Activated CD4-positive, CD25-positive, alpha-beta regulatory T cell treated with anti-CD3 and anti-CD28 coated beads, Interleukin-2, amount 50 U/mL, for 16 hours (primary cell): ENCODE data around the gene TNIP3.
"Not testable (repeated sequence)": the region's sequence is repeated elsewhere in the genome, so short reads cannot be mapped to it uniquely, and the experiment has no call there.

ENCODE experiments used
- DNase-seq: peaks from one replicate; pipeline ENCODE4 v3.0.0-alpha.2; 2020; ENCODE audit warnings: low read depth, low spot score

The TNIP3 gene, protein sequence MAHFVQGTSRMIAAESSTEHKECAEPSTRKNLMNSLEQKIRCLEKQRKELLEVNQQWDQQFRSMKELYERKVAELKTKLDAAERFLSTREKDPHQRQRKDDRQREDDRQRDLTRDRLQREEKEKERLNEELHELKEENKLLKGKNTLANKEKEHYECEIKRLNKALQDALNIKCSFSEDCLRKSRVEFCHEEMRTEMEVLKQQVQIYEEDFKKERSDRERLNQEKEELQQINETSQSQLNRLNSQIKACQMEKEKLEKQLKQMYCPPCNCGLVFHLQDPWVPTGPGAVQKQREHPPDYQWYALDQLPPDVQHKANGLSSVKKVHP

DNA sequence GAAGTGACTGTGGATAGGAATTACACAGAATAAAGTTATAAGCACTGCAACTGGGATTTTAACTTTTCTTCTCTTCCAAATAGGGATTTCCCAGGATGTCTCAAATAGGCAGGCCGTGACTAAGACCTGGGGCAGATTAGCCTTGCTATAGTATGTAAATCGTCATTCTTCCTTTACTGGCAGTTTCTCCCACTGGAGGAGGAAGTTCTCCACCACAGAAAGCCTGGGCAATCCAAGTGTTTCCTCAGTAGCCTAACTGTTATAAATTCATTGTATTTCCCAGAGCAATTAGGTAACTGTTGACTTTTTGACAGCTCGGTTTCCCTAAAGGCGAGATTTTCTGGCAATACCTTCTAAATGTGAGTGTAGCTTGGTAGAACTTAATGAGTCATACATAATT is at the start of gene TNIP3:
TSS of gene TNIP3 (minus strand) at position 31 of the 400 bp plus-strand sequence. CDS start 196 bp downstream, outside the sequence.
- DNase-seq: no peak

DNA sequence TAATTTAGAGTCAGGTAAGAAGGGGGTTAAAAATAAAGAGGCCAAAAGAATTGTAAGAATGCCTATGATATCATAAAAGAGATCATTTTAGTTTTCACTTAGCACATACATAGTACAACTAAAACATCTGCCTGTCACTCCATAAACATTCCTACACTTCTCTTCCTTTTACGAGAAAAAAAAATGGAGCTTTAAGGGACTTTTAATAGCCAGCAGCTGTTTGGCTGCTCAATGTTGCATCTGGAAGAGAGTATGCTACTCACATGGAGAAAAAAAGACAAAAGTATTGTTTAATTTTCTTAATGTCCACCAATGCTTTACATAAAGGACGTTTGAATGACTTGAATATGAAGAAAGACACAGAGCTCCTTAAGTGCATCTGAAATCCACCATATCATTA is 48.7 kb upstream of the TNIP3 start:
- DNase-seq: no peak

DNA sequence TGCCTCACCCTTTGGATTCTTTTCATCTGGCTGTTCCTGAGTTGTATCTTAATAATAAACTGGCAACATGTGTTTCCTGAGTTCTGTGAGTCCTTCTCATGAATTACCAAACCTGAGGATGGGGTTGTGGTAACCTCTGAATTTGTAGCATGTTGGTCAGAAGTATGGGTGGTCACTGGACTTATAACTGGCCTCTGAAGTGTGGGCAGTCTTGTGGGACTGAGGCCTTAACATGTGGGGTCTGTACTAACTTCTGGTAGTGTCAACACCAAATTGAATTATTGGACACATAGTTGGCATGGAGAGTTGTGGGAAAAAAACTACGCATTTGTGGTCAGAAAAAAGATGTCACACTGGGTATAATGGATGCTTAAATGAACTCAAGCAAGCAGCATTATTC is 45.0 kb upstream of the TNIP3 start:
- DNase-seq: no peak

DNA sequence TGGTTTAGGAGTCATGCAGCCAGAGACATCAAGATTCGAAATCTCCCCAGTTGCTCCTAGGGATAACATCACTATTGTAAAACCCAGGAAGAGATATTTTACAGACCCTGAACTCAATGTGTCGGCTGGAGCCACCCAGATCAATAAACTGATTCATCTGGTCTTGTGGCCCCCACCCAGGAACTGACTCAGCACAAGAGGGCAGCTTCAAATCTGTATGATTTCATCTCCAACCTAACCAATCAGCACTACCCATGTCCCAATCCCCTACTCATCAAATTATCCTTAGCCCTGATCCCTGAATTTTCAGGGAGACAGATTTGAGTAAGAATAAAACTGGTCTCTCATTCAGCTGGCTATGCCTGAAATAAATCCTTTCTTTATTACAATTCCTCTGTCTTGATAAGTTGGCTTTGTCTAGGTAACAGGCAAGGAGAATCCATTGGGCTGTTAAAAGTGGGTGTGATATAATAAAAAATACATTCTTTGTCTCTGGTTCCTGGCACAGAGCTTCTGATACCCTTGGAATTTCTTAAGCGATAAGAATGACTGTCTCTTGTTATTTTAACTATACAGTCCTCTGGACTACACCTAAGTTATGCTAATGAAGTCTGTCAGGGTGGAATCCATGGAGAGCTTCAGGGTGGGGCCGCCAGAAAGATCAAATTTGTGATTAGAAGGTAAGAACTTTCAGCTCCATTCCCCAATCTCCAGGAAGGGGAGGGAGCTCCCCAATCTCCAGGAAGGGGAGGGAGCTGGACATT is 44.3 kb upstream of the TNIP3 start:
- no peak for DNase-seq

DNA sequence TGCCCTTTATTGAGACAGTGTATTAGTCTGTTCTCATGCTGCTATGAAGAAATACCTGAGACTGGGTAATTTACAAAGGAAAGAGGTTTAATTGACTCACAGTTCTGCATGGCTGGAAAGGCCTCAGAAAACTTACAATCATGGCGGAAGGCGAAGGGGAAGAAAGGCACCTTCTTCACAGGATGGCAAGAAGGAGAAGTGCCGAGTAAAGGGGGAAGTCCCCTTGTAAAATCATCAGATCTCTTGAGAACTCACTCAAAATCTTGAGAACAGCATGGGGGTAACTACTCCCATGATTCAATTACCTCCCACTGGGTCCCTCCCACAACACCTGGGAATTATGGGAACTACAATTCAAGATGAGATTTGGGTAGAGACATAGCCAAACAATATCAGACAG is 41.7 kb upstream of the TNIP3 start:
- DNase-seq: not testable (repeated sequence)

DNA sequence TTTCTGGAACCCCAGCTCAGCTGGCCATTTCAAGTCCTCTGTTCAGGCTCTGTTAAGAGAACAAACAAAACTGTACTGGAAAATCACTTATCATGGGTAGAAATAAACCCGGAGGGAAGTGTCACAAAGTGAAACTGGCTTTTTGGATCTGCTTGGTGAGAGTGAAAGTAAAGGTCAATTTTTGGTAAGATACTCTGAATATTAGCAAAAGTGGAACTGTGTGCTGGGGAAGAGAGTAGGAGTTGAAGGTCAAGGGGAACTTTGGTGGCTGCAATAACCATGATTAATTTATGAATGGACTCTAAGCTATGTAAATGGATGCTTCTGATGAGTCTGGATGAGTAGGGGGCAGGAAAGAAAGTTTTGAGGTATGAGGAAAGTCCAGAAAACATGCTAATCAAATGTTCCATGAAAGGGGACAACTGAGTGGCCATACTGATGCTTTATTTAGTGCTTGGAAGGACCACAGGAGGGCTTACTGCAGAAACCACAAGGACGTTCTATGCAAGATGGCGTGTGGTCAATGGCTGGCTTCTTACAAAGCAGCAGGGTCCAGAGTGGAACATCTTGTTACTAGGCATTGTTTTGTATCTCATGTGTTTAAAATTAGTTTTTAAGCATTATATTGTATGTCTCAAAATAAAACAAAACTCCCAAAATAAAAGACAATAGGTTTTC is 36.8 kb upstream of the TNIP3 start:
- no peak for DNase-seq

DNA sequence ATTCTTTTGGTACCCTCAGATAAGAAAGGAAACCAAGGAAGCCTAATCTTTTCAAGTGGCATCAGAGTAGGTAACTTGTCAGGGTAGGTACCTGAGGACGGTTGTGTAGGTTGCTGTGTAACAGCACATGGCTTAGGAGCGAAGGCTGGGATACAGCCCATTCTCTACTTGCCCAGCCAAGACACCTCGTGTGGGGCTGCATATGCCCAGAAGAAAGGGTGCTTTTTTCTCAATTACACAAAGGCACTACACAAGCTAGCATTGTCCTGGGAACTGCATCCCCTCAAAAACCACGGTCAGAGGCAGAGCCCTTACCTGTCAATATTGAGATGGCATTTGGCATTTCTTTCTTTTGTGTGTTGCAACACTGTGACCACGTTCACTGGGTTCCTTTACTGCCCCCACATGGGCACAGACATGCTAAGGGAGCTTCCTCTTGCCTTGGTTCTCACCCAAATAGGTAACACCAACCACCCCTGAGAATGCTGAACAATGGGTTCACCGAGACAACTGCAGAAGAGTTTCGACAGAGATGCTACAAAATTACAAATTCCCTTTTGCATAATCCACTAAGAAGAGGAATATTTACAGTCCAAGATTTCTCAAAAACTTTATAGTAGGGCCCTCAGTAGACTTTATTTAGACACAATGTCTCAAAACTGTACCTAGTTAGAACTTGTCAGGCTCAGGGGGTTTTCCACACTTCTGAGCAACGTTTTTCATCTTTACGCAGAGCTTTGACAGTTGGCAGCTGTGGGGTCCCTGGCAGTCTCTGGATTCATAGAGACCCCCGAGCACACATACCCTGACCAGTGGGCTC is 35.8 kb upstream of the TNIP3 start:
- peak; percentile 6 for DNase-seq

DNA sequence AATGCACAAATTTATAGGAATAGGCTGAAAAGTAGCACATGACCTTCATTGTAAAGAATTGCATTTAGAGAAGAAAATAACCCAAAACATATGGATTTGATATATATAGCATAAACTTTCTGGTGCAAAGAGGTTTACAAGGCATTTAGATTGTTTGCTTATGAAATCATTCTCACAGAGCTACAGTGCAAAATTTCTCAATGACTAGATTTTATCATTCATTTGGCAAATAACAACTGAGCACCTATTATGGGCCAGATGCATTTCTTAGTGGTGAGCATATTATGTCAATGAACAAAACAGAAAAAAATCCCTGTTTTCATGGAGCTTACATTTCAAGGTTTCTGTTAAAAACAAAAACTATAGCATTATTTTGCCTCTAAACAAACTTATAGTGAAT is 34.1 kb upstream of the TNIP3 start:
- no peak for DNase-seq

DNA sequence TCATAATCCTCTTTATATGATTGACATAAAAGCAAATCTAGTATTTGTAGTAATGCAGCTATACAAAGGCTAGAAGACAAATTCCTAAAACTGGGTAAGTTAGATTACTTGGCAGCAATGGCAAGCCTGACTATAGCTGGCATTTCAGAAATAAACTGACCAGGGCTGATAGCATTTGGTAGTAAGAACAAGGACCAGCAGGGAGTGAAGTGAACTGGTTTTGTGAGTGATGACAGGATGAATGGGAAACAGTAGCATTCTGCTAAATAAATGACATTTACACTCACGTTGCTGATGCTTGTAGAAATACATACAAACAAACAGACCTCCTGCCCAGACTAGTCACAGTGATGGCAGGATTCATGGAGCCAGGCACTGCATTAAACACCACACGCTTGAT is 31.5 kb upstream of the TNIP3 start:
- DNase-seq: no peak

DNA sequence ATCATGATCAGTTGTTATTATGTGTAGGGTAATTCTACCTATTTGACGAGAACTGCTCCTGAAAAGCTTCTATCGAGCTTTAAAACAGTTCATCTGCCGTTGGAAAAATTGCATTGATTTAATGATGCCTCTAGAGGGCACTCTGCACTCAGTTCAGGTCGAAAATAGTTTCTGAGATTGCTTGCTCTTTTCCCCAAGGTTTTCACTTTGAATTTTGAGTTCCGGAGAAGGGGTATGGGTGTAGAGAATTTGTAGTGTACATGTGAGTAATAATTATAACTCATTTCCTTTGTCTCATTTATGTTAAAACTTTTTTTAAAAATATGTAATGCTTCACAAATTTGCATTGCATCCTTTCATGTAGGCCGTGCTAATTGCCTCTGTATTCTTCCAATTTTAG is 28.4 kb upstream of the TNIP3 start:
- no peak for DNase-seq

DNA sequence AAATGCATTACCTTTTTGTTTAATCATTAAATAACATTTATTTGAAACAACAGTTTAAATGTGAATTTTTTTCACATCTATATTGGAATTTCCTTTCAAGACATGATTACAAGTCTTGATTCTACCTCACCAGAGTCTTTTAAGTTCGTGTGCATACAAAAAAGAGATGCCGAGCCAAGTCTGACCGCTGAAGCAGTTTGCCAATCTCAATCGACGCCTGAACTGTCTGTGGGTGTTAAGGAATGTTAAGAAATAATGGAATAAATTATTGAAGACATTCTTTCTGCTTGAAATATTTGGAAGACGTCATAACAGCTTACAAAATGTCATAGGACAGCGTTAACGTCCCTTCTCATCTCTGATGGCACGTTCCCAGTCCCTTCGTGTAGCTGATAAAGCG is 27.9 kb upstream of the TNIP3 start:
- no peak for DNase-seq

DNA sequence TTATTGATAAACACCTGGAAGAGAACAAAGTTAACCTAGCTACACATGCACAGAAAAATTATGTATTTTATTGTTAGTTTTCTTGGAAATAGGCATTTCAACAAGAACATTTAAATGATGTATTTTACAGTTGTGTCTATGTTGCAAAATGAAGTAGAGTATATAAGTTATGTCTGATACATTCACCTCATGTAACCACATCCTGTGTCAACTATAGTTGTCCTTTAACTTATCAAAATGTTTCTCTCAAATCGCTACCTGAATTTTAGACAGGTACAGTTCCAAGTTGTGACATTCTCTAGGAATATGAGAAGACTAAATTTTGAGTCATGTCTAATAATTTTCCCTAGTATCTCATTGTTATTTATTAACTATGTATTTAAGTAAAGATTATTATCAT is 27.2 kb upstream of the TNIP3 start:
- DNase-seq: no peak

DNA sequence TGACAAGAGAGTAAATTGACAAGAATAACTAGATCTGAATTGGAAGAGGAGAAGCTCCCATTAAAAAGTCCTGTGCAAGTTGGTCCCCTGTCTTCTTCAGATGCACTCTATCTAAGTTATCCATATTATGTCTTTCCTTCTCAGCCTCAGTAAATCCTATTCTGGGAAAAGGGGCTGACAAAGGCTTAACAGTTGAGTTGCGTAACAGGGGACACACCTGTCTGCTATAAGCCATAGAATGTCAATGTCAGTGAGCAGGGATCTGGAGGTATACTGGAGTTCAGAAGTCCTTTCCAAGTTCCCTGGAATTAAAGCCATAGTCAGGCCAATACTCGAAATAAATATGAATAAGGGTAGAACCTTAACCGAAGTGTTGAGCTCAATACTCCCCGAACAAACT is 26.3 kb upstream of the TNIP3 start:
- DNase-seq: no peak

DNA sequence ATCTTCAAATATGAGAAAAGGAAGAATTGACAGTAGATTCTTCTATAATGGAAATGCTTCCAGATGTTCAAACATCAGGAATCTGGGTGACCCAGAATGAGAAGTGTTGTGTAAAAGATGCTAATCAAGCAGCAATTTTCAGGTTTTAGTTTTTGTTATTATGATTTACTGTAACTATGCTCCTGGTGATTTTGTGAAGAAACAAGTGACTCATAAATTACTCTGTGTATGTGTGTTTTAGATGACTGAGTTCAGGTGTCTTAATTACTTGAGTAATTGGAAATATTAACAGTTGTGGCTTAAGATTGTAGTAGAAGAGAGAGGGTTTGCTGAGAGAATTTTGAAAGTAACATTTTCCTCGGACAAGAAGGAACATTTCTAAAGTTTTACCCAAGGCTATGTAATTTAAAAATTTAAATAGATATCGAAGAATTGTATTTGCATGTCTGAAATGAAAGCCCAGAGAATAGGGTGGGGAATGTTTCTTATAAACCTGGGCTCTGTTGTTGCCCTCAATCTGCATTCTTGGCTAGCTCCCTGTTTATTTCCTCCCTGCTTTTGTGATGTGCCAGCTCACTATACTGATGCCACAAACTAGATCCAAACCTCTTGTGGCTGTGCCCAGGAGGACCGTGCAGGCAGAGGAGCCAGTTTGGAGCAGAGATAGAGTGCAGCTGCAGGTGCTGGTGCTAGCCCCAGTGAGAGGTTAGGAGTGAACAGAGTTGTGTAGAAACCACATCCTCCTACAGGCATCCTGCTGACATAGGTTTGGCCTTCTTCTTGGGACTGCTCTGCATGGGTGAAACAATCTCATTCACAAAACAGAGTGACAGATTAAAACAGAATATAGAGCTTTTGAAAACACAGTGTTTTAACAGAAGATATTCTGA is 25.4 kb upstream of the TNIP3 start:
- no peak for DNase-seq

DNA sequence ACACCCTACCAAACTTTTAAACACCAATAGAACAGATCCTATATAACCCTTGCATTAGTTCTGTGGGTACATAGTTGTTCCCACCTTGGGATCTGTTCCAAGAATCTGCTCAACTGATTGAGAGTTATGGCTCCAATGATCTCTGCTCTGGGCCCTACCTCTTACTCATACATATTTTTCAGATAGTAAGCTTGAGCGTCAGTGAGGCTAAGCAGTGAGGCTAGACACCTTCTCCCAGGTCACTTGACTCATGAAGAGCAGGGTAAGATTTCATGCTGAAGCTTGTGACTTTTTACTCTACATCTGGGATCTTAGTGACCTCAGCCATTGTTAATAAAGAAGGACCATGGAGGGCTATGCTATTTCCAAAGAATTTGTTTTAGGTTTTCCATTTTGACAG is 23.1 kb upstream of the TNIP3 start:
- DNase-seq: no peak

DNA sequence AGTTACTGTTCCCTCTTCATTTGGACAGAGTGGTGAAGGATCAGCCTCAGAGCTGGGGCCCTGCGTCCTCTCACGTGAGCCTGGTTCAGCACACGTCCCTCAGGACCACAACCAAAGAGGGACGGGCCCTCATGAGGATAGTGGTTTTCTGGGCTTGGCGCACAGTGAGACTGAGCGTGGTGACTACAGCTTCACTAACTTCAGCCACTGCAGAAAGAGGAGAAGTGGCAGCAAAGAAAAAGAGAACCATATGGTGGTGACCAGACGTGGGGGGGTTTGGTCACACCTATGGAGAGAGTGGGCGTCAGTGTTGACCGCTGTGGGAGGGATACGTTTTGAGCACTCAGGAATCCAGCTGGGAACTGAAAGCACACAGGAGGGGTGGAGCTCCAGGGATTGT is 21.8 kb upstream of the TNIP3 start:
- no peak for DNase-seq

DNA sequence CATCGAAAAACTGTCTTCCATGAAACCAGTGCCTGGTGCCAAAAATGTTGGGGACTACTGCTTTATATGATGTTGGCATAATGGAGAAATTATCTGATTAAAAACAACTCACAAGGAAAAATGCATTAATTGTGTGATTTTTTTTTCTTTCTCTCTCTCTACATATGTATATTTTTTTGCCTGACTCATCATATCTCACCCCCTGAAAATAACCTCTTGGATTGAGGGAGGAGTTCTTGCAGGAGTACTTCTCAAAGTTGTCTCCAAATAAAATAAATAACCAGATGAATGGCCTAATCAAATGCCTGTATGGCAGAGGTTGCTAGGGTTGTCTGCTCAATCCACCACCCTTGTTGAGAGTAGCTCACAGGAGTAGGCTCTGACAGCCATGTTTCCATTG is 19.9 kb upstream of the TNIP3 start:
- no peak for DNase-seq

DNA sequence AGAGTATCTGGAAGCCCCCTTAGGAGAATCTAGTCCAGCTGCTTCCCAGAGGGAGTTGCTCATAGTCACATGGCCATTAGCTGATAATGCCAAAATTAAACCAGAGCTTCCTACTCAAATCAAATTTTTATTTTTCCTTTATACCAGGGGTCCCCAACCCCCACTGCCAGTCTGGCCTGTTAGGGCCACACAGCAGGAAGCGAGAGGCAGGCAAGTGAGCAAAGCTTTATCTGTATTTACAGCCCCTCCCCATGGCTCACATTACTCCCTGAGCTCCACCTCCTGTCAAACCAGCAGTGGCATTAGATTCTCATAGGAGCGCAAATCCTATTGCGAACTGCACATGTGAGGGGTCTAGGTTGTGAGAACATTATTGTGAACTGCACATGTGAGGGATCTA is 19.2 kb upstream of the TNIP3 start:
- no peak for DNase-seq

DNA sequence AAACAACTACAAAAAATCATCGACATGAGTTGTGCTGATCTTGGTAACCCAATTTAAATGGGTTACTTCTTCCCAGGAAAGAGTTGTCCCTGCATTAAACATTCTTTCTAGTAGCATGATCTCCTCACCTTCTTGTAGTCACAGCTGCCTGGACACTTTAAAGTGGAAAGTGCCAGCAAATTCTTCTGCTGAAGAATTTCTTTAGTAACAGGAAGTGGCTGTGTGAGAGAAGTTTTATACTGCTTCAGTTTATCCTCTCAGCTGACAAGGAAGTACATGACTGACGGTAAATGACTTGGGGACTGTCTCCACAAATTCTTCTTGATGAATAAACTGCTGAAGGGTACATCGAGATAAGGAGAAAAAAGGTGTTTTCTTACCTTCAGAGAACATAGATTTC is 18.2 kb upstream of the TNIP3 start:
- DNase-seq: no peak

DNA sequence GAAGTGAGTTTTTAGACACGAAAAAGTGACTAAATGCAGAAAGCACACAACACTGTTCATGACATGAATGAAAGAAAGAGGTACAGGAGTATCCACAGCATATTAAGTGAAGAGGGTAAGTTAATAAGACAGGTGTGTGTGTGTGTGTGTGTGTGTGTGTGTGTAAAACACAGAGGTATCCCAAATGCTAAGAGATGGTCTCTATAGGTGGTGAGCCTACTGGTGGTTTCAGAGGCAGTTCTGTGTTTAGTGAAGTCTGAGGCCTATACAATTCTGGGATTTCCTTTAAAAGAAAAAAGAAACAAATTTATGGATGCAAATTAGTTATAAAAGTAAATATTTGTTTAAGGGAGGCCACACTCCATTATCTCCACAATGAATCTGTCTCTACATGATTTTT is 17.4 kb upstream of the TNIP3 start:
- DNase-seq: no peak

DNA sequence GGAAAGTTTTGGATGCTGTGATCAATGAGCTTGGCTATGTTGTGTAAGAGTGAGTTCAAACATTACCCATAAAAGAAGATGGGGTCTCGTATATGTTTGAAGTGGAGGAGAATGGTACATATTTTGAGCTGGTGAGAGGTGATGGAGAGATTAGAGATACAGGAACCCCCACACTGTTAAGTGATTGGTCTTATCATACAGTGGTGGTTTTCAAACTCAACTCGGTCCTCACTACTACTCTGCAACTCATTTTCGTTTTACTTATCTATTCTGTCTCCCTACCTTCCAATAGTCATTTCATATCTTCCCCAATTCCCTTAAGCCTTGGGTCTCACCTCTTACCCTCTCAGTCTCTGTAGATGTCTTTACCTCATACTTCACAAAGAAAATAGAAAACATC is 16.4 kb upstream of the TNIP3 start:
- no peak for DNase-seq
